Keratinocyte (primary cell): ENCODE results near the gene ZNF423. TPM values are rescaled to one million over a fixed set of nuclear protein-coding genes. Genes with fewer than 3 reads are reported as not detected.

Experiments
- DNase-seq: peaks from one replicate; pipeline ENCODE4 v3.0.0-alpha.2; 2011; ENCODE audit warnings: low read depth, missing footprints, low spot score
- FAIRE-seq: peaks from 2 replicates; lab custom pipeline; 2011; peaks lifted over from hg19 to GRCh38; lab: Jason Lieb, UNC
- H2AFZ ChIP-seq: 2 replicates; pipeline ENCODE4 v1.6.0; 2012; ENCODE audit warnings: low read length, control low read depth, inconsistent platforms; ENCODE audit not compliant: control insufficient read depth
- H3K27ac ChIP-seq: 2 replicates; pipeline ENCODE4 v1.5.1; 2011; ENCODE audit warnings: low read length; ENCODE audit not compliant: control insufficient read depth, insufficient read depth
- H3K27me3 ChIP-seq: 3 replicates; pipeline ENCODE4 v1.6.0; 2011; ENCODE audit warnings: low read length; ENCODE audit not compliant: control insufficient read depth, insufficient read depth; ENCODE audit errors: extremely low read depth
- H3K36me3 ChIP-seq, 2 experiments: 2 replicates in 1 of 2; 3 replicates in 1 of 2; pipeline ENCODE4 v1.5.1; 2011; ENCODE audit warnings: low read length in 2 of 2, mild to moderate bottlenecking in 1 of 2; ENCODE audit not compliant: control insufficient read depth in 2 of 2, insufficient read depth in 2 of 2; ENCODE audit errors: extremely low read depth in 1 of 2
- H3K4me1 ChIP-seq: 3 replicates; pipeline ENCODE4 v1.5.1; 2011; ENCODE audit warnings: low read length; ENCODE audit not compliant: control insufficient read depth, insufficient read depth; ENCODE audit errors: extremely low read depth
- H3K4me2 ChIP-seq: 3 replicates; pipeline ENCODE4 v1.6.0; 2011; ENCODE audit warnings: low read depth, low read length; ENCODE audit not compliant: control insufficient read depth, insufficient read depth; ENCODE audit errors: extremely low read depth
- H3K4me3 ChIP-seq, 3 experiments: fragments of 200-600 bp in 1 of 3; sonication (generic) in 1 of 3; 2 replicates in 2 of 3; 3 replicates in 1 of 3; pipeline ENCODE4 v1.5.1; 2011 to 2016; ENCODE audit warnings: low read length in 3 of 3, mild to moderate bottlenecking in 3 of 3, control low read depth in 2 of 3, inconsistent platforms in 1 of 3, low read depth in 1 of 3, mixed read lengths in 1 of 3, mixed run types in 1 of 3, moderate library complexity in 1 of 3; ENCODE audit not compliant: control insufficient read depth in 2 of 3, insufficient read depth in 2 of 3; ENCODE audit errors: extremely low read depth in 1 of 3
- H3K79me2 ChIP-seq: 2 replicates; pipeline ENCODE4 v1.6.0; 2012; ENCODE audit warnings: low read length; ENCODE audit not compliant: control insufficient read depth, insufficient read depth
- H3K9ac ChIP-seq: 3 replicates; pipeline ENCODE4 v1.6.0; 2011; ENCODE audit warnings: low read length; ENCODE audit not compliant: control insufficient read depth, insufficient read depth; ENCODE audit errors: extremely low read depth
- H3K9me1 ChIP-seq: 3 replicates; pipeline ENCODE4 v1.6.0; 2011; ENCODE audit warnings: low read length; ENCODE audit not compliant: control insufficient read depth, insufficient read depth; ENCODE audit errors: extremely low read depth
- H3K9me3 ChIP-seq: 2 replicates; pipeline ENCODE4 v1.5.1; 2012; ENCODE audit warnings: low read depth, low read length; ENCODE audit not compliant: control insufficient read depth
- H4K20me1 ChIP-seq: 3 replicates; pipeline ENCODE4 v1.6.0; 2011; ENCODE audit warnings: low read length; ENCODE audit not compliant: control insufficient read depth, insufficient read depth; ENCODE audit errors: extremely low read depth
- EZH2 ChIP-seq: IDR thresholded peaks from one replicate; pipeline ENCODE4 v1.6.1; 2012; ENCODE audit warnings: inconsistent platforms, mild to moderate bottlenecking, low read length, moderate library complexity
- dilution Hi-C: fragments of 300-500 bp; cut with MboI; formaldehyde crosslinking; loops from one replicate; pipeline ENCODE4 v1.7.0; 2020; ENCODE audit warnings: low sequenced_read_pairs; ENCODE audit not compliant: extremely low pct_ligation_motif_present
- polyA plus RNA-seq, 5 experiments: library from polyadenylated mRNA; depleted of rRNA in 3 of 5; stranded (reverse) in 3 of 5; stranded (forward) in 1 of 5; unstranded in 1 of 5; fragments of >200 nt; gene quantifications; 1 replicate in 1 of 5; 2 replicates in 3 of 5; 3 replicates in 1 of 5; pipeline versions ENCODE4 v1.2.1 to v1.2.3, GENCODE V29; 2011 to 2012; ENCODE audit warnings: missing spikeins in 2 of 5, low read depth in 1 of 5, low replicate concordance in 1 of 5
- TF ChIP-seq, protein P1 (sequence below), 3 experiments: IDR thresholded peaks in 1 of 3; conservative IDR thresholded peaks in 1 of 3; optimal IDR thresholded peaks in 1 of 3; 2 replicates in 2 of 3; 3 replicates in 1 of 3; pipeline versions ENCODE3 to v1.5.1; 2011; ENCODE audit warnings: low read length in 3 of 3, mild to moderate bottlenecking in 3 of 3, moderate library complexity in 2 of 3, control low read depth in 1 of 3, inconsistent platforms in 1 of 3; ENCODE audit not compliant: insufficient read depth in 2 of 3; ENCODE audit errors: extremely low read depth in 1 of 3

Gene ZNF423
- polyA plus RNA-seq, 1 donor (not counting 4 experiments of a cell fraction or from before 2014, with no cell fraction given), result 0.05 TPM

DNA sequence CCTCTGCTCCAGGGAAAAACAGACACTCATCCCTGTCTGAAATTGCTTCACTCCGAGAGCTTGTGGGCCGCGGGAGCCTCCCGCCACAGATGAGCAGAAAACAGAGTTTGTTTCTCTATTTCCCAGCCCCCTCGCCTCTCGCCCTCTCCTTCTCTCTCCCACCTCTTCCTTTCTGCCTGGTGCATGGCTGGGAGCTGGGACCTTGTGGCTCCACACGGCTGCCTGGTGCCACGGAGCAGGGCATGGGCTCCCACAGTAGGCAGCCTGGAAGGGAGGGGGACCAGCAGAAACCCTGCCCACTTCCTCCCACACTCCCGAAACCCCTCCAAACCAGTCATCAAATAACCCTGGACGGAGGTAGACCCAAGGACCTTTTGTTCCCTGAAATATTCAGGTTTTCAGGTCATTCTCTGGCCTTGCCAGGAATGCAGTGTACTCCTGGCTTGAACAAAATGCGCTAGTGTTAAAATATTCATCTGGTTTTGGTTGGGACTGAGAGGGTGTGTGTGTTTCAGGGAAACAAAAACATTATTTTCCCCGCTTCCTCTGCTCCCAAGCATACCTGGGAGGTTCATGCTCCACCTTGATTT, 277.4 kb downstream of the ZNF423 start:
- no peaks in the 10 kb centered on the region for H3K4me1 ChIP-seq
- no peaks in the 10 kb centered on the region for H3K36me3 ChIP-seq
- H3K9ac ChIP-seq, result no peak overlapping the region
- H2AFZ ChIP-seq, result no peak overlapping the region
- TF ChIP-seq EZH2, result no peak
- TF ChIP-seq, protein P1, sequence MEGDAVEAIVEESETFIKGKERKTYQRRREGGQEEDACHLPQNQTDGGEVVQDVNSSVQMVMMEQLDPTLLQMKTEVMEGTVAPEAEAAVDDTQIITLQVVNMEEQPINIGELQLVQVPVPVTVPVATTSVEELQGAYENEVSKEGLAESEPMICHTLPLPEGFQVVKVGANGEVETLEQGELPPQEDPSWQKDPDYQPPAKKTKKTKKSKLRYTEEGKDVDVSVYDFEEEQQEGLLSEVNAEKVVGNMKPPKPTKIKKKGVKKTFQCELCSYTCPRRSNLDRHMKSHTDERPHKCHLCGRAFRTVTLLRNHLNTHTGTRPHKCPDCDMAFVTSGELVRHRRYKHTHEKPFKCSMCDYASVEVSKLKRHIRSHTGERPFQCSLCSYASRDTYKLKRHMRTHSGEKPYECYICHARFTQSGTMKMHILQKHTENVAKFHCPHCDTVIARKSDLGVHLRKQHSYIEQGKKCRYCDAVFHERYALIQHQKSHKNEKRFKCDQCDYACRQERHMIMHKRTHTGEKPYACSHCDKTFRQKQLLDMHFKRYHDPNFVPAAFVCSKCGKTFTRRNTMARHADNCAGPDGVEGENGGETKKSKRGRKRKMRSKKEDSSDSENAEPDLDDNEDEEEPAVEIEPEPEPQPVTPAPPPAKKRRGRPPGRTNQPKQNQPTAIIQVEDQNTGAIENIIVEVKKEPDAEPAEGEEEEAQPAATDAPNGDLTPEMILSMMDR (optimal IDR thresholded peaks at IDR 0.05 in 1 of 3, IDR thresholded peaks at IDR 0.05 in 1 of 3, conservative IDR thresholded peaks at IDR 0.05 in 1 of 3; ENCODE audit: extremely low read depth in 1 of 3, insufficient read depth in 2 of 3, low read length in 3 of 3), result no peak
- H3K9me1 ChIP-seq, result no peaks in the 10 kb centered on the region
- H3K27me3 ChIP-seq, result no peaks in the 10 kb centered on the region
- no peak overlapping the region for H3K4me3 ChIP-seq
- no peaks in the 10 kb centered on the region for H4K20me1 ChIP-seq
- no peak overlapping the region for H3K27ac ChIP-seq
- dilution Hi-C loops, result no loop called here
- H3K79me2 ChIP-seq, result no peaks in the 10 kb centered on the region
- no peak for DNase-seq
- FAIRE-seq, result no peak
- no peaks in the 10 kb centered on the region for H3K9me3 ChIP-seq
- no peak overlapping the region for H3K4me2 ChIP-seq

- Histone ChIP-seq H3K27ac (no peak overlapping the region), H3K27me3 (no peaks in the 10 kb centered on the region), H2AFZ (no peak overlapping the region), H3K9me1 (no peaks in the 10 kb centered on the region), H3K9ac (no peak overlapping the region), H3K79me2 (no peaks in the 10 kb centered on the region), H3K9me3 (no peaks in the 10 kb centered on the region), H3K4me1 (no peaks in the 10 kb centered on the region), H4K20me1 (no peaks in the 10 kb centered on the region), H3K4me2 (no peak overlapping the region), H3K4me3 (no peak overlapping the region), H3K36me3 (no peaks in the 10 kb centered on the region)
- dilution Hi-C loops, result no loop called here
- no peak for TF ChIP-seq EZH2
- TF ChIP-seq, protein P1 (optimal IDR thresholded peaks at IDR 0.05 in 1 of 3, IDR thresholded peaks at IDR 0.05 in 1 of 3, conservative IDR thresholded peaks at IDR 0.05 in 1 of 3; ENCODE audit: extremely low read depth in 1 of 3, insufficient read depth in 2 of 3, low read length in 3 of 3), result no peak
- DNase-seq (no peak), FAIRE-seq (no peak)
Measured at GRCh38 chr16:49578018-49578417, 277.9 kb downstream of the ZNF423 start.
